GM12878 (cell line): ENCODE data around the gene PEX26. TPM values are rescaled to one million over a fixed set of nuclear protein-coding genes. Genes with fewer than 3 reads are reported as not detected.

ENCODE experiments used
- ATF7 ChIP-seq: fragments of 450-650 bp; IDR thresholded peaks from 2 replicates; pipeline ENCODE4 v1.6.1; 2016; ENCODE audit warnings: low read depth, mild to moderate bottlenecking
- BCL11A ChIP-seq: IDR thresholded peaks from 2 replicates; pipeline ENCODE4 v1.6.1; 2011; ENCODE audit warnings: low read depth, low read length
- BHLHE40 ChIP-seq, 2 experiments: fragments of 450-650 bp in 1 of 2; IDR thresholded peaks; 2 replicates each; pipeline ENCODE4 v1.6.1; 2011 to 2017; ENCODE audit warnings: low read depth in 2 of 2, borderline replicate concordance in 1 of 2, improper control_type of control experiment in 1 of 2, low read length in 1 of 2, mild to moderate bottlenecking in 1 of 2
- CBFB ChIP-seq: IDR thresholded peaks from 2 replicates; pipeline ENCODE4 v1.6.1; 2016; ENCODE audit warnings: antibody characterized with exemption, low read depth
- CREB1 ChIP-seq: IDR thresholded peaks from 2 replicates; pipeline ENCODE4 v1.6.1; 2012; ENCODE audit warnings: low read depth, mild to moderate bottlenecking, inconsistent platforms
- EED ChIP-seq: sonication (generic); IDR thresholded peaks from 2 replicates; pipeline ENCODE4 v1.6.1; 2016; ENCODE audit warnings: antibody characterized with exemption, low read depth
- HDAC2 ChIP-seq: fragments of 200-600 bp; sonication (generic); IDR thresholded peaks from 2 replicates; pipeline ENCODE4 v1.6.1; 2017
- IKZF1 ChIP-seq: fragments of 450-650 bp; conservative IDR thresholded peaks from 2 replicates; pipeline ENCODE4 v1.6.1; 2017; ENCODE audit warnings: antibody characterized with exemption, mild to moderate bottlenecking
- IKZF2 ChIP-seq, 2 experiments: fragments of 450-650 bp; IDR thresholded peaks; 2 replicates each; pipeline ENCODE4 v1.6.1; 2017; ENCODE audit warnings: mild to moderate bottlenecking in 2 of 2, moderate library complexity in 2 of 2
- LARP7 ChIP-seq: fragments of 450-650 bp; IDR thresholded peaks from 2 replicates; pipeline ENCODE4 v1.6.1; 2017; ENCODE audit warnings: mild to moderate bottlenecking
- POLR2AphosphoS5 ChIP-seq: IDR thresholded peaks from 2 replicates; pipeline ENCODE4 v1.6.1; 2011; ENCODE audit warnings: mild to moderate bottlenecking, low read length, inconsistent platforms
- SIN3A ChIP-seq: IDR thresholded peaks from 2 replicates; pipeline ENCODE4 v1.6.1; 2012; ENCODE audit warnings: low read depth, low read length, improper control_type of control experiment
- SREBF1 ChIP-seq: IDR thresholded peaks from 2 replicates; pipeline ENCODE4 v1.6.1; 2012; ENCODE audit warnings: mild to moderate bottlenecking, low read length
- TBL1XR1 ChIP-seq: IDR thresholded peaks from 2 replicates; pipeline ENCODE4 v1.6.1; 2012; ENCODE audit warnings: low read depth, low read length, improper control_type of control experiment
- ZNF24 ChIP-seq: fragments of 450-650 bp; IDR thresholded peaks from 2 replicates; pipeline ENCODE4 v1.6.1; 2017; ENCODE audit warnings: antibody characterized with exemption, mild to moderate bottlenecking
- polyA plus RNA-seq, 11 experiments: library from polyadenylated mRNA; depleted of rRNA in 4 of 11; unstranded in 6 of 11; stranded (reverse) in 5 of 11; fragments of >200 nt; fragmentation: Nextera tagmentation in 4 of 11; fragmentation: Illumina TruSeq in 1 of 11; extraction: Ambion mirVana in 4 of 11; extraction: Trizol in 1 of 11; gene quantifications; 1 replicate in 1 of 11; 2 replicates in 10 of 11; pipeline versions ENCODE4 v1.2.1 to v1.2.3, GENCODE V29; 2011 to 2016; ENCODE audit warnings: inconsistent platforms in 2 of 11, missing spikeins in 2 of 11, low read depth in 1 of 11
- total RNA-seq, 4 experiments: library from RNA; depleted of rRNA in 3 of 4; stranded (reverse); fragments of >200 nt in 3 of 4; fragmentation: Illumina TruSeq in 1 of 4; extraction: Trizol in 1 of 4; gene quantifications; 2 replicates each; pipeline versions ENCODE4 v1.2.1 to v1.2.3, GENCODE V29; 2013 to 2021
- TF ChIP-seq, protein P1 (sequence below): fragments of 450-650 bp; IDR thresholded peaks from 2 replicates; pipeline ENCODE4 v1.6.1; 2017; ENCODE audit warnings: antibody characterized with exemption, mild to moderate bottlenecking, moderate library complexity
- TF ChIP-seq, protein P2 (sequence below): fragments of 150-350 bp; IDR thresholded peaks from 2 replicates; pipeline ENCODE4 v1.6.1; 2014; ENCODE audit warnings: mild to moderate bottlenecking, low read depth, low read length
- TF ChIP-seq, protein P3 (sequence below): fragments of 450-650 bp; IDR thresholded peaks from 2 replicates; pipeline ENCODE4 v1.6.1; 2016; ENCODE audit warnings: mild to moderate bottlenecking
- TF ChIP-seq, protein P4 (sequence below): IDR thresholded peaks from 2 replicates; pipeline ENCODE4 v1.6.1; 2012; ENCODE audit warnings: low read depth, low read length, improper control_type of control experiment
- TF ChIP-seq, protein P5 (sequence below): fragments of 450-650 bp; IDR thresholded peaks from 2 replicates; pipeline ENCODE4 v1.6.1; 2016; ENCODE audit warnings: mild to moderate bottlenecking, moderate library complexity, borderline replicate concordance

The PEX26 gene
- total and polyA plus RNA-seq, 10 of the 15 experiments (the other 5 are each of a cell fraction or from before 2014, with no cell fraction given): 0.79 to 50.8 (median 22.4) TPM

DNA sequence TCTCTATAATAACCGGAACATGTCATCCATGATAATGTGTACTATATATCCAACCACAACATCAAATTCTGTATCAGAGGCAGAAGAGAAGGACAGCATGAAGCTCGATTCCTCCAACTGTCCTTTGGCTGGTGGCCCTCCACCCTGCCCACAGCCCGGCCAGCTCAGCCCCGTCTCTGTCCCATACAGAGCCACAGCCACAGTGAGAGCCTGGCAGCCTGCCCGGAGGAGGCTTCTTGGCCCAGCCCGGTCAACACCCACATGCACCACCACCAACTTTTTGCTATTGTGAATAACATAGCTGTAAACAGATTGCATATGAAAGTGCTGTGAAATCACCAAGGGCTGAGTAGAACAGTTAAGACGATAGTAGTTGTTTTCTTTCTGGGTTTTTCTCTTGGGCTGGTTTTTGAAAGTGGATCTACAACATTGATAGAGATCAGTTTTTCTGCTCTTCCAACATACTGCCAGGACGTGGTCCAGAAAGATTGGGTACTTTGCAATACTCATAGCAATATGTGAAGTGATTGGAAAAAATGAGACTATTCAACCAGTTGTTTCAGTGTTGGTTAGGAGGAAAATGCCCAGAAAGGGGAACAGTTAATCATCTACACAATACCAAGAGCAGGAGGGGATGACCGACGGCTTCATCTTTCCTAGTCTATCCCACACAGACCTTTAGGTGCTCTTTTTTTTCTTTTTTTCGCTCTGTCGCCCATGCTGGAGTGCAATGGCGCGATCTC lies 25.9 kb downstream of the PEX26 start (continued):
- TF ChIP-seq, protein P1, sequence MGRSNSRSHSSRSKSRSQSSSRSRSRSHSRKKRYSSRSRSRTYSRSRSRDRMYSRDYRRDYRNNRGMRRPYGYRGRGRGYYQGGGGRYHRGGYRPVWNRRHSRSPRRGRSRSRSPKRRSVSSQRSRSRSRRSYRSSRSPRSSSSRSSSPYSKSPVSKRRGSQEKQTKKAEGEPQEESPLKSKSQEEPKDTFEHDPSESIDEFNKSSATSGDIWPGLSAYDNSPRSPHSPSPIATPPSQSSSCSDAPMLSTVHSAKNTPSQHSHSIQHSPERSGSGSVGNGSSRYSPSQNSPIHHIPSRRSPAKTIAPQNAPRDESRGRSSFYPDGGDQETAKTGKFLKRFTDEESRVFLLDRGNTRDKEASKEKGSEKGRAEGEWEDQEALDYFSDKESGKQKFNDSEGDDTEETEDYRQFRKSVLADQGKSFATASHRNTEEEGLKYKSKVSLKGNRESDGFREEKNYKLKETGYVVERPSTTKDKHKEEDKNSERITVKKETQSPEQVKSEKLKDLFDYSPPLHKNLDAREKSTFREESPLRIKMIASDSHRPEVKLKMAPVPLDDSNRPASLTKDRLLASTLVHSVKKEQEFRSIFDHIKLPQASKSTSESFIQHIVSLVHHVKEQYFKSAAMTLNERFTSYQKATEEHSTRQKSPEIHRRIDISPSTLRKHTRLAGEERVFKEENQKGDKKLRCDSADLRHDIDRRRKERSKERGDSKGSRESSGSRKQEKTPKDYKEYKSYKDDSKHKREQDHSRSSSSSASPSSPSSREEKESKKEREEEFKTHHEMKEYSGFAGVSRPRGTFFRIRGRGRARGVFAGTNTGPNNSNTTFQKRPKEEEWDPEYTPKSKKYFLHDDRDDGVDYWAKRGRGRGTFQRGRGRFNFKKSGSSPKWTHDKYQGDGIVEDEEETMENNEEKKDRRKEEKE: no peak
- peak; percentile 81 for TF ChIP-seq IKZF1
- TF ChIP-seq TBL1XR1: no peak
- peak; percentile 65; the same call in 1 of the 2 replicates for TF ChIP-seq BCL11A
- TF ChIP-seq SIN3A: no peak
- TF ChIP-seq, protein P2, sequence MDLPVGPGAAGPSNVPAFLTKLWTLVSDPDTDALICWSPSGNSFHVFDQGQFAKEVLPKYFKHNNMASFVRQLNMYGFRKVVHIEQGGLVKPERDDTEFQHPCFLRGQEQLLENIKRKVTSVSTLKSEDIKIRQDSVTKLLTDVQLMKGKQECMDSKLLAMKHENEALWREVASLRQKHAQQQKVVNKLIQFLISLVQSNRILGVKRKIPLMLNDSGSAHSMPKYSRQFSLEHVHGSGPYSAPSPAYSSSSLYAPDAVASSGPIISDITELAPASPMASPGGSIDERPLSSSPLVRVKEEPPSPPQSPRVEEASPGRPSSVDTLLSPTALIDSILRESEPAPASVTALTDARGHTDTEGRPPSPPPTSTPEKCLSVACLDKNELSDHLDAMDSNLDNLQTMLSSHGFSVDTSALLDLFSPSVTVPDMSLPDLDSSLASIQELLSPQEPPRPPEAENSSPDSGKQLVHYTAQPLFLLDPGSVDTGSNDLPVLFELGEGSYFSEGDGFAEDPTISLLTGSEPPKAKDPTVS: no peak
- TF ChIP-seq EED: peak; percentile 64
- no peak for TF ChIP-seq HDAC2
- TF ChIP-seq ZNF24: no peak
- TF ChIP-seq, protein P3, sequence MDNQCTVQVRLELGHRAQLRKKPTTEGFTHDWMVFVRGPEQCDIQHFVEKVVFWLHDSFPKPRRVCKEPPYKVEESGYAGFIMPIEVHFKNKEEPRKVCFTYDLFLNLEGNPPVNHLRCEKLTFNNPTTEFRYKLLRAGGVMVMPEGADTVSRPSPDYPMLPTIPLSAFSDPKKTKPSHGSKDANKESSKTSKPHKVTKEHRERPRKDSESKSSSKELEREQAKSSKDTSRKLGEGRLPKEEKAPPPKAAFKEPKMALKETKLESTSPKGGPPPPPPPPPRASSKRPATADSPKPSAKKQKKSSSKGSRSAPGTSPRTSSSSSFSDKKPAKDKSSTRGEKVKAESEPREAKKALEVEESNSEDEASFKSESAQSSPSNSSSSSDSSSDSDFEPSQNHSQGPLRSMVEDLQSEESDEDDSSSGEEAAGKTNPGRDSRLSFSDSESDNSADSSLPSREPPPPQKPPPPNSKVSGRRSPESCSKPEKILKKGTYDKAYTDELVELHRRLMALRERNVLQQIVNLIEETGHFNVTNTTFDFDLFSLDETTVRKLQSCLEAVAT: peak; percentile 41; the same call in 1 of the 2 replicates
- TF ChIP-seq, protein P4, sequence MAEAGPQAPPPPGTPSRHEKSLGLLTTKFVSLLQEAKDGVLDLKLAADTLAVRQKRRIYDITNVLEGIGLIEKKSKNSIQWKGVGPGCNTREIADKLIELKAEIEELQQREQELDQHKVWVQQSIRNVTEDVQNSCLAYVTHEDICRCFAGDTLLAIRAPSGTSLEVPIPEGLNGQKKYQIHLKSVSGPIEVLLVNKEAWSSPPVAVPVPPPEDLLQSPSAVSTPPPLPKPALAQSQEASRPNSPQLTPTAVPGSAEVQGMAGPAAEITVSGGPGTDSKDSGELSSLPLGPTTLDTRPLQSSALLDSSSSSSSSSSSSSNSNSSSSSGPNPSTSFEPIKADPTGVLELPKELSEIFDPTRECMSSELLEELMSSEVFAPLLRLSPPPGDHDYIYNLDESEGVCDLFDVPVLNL: no peak
- TF ChIP-seq CREB1: 0 out of 2 replicates have a peak, but pooled peaks have one; percentile 12
- TF ChIP-seq BHLHE40 (IDR thresholded peaks at IDR 0.05; ENCODE audit: borderline replicate concordance in 1 of 2, low read depth in 2 of 2, low read length in 1 of 2): no peak
- no peak for TF ChIP-seq SREBF1
- TF ChIP-seq IKZF2 (IDR thresholded peaks at IDR 0.05): peak; percentile 76 to 77; a peak in 2 of 4 replicates
- peak; percentile 48 for TF ChIP-seq ATF7
- TF ChIP-seq CBFB: 0 out of 2 replicates have a peak, but pooled peaks have one; percentile 42
- TF ChIP-seq, protein P5, sequence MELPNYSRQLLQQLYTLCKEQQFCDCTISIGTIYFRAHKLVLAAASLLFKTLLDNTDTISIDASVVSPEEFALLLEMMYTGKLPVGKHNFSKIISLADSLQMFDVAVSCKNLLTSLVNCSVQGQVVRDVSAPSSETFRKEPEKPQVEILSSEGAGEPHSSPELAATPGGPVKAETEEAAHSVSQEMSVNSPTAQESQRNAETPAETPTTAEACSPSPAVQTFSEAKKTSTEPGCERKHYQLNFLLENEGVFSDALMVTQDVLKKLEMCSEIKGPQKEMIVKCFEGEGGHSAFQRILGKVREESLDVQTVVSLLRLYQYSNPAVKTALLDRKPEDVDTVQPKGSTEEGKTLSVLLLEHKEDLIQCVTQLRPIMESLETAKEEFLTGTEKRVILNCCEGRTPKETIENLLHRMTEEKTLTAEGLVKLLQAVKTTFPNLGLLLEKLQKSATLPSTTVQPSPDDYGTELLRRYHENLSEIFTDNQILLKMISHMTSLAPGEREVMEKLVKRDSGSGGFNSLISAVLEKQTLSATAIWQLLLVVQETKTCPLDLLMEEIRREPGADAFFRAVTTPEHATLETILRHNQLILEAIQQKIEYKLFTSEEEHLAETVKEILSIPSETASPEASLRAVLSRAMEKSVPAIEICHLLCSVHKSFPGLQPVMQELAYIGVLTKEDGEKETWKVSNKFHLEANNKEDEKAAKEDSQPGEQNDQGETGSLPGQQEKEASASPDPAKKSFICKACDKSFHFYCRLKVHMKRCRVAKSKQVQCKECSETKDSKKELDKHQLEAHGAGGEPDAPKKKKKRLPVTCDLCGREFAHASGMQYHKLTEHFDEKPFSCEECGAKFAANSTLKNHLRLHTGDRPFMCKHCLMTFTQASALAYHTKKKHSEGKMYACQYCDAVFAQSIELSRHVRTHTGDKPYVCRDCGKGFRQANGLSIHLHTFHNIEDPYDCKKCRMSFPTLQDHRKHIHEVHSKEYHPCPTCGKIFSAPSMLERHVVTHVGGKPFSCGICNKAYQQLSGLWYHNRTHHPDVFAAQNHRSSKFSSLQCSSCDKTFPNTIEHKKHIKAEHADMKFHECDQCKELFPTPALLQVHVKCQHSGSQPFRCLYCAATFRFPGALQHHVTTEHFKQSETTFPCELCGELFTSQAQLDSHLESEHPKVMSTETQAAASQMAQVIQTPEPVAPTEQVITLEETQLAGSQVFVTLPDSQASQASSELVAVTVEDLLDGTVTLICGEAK: no peak
- TF ChIP-seq LARP7: 0 out of 2 replicates have a peak, but pooled peaks have one; percentile 30
- 0 out of 2 replicates have a peak, but pooled peaks have one; percentile 15 for TF ChIP-seq POLR2AphosphoS5
